GM12875 (cell line): ENCODE data around the gene RAB27B.

Source experiments
- H3K4me3 ChIP-seq: one replicate; pipeline ENCODE4 v1.5.1; 2011; ENCODE audit warnings: low read depth, low read length, control low read depth
- TF ChIP-seq, protein P1 (sequence below): IDR thresholded peaks from 2 replicates; pipeline ENCODE4 v1.5.1; 2011; ENCODE audit warnings: low read depth, mild to moderate bottlenecking, control low read depth, inconsistent platforms, low read length, moderate library complexity, borderline replicate concordance; ENCODE audit not compliant: insufficient read depth

The RAB27B gene

GRCh38 chr18:54860941-54861340 is 32.7 kb downstream of the RAB27B start:
- H3K4me3 ChIP-seq = no peak overlapping the region
- TF ChIP-seq, protein P1, sequence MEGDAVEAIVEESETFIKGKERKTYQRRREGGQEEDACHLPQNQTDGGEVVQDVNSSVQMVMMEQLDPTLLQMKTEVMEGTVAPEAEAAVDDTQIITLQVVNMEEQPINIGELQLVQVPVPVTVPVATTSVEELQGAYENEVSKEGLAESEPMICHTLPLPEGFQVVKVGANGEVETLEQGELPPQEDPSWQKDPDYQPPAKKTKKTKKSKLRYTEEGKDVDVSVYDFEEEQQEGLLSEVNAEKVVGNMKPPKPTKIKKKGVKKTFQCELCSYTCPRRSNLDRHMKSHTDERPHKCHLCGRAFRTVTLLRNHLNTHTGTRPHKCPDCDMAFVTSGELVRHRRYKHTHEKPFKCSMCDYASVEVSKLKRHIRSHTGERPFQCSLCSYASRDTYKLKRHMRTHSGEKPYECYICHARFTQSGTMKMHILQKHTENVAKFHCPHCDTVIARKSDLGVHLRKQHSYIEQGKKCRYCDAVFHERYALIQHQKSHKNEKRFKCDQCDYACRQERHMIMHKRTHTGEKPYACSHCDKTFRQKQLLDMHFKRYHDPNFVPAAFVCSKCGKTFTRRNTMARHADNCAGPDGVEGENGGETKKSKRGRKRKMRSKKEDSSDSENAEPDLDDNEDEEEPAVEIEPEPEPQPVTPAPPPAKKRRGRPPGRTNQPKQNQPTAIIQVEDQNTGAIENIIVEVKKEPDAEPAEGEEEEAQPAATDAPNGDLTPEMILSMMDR = no peak

DNA sequence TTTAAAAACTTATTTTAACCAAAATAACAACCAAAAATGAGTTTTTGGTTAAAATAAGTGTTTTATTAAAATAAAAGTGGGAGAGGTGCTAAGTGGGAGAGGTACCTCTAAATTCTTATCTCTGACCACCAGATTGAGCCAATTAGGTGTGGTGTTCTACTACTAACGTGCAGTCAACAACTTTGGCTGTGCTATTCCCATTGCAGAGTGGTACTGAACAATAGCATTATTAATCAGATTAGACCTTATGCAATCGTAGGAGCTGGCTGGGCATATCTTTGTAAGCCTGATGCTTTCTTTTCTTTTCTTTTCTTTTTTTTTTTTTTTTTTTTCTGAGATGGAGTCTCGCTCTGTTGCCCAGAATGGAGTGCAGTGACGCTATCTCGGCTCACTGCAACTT is 38.9 kb downstream of the RAB27B start:
- H3K4me3 ChIP-seq = no peak overlapping the region
- TF ChIP-seq, protein P1 = no peak

DNA sequence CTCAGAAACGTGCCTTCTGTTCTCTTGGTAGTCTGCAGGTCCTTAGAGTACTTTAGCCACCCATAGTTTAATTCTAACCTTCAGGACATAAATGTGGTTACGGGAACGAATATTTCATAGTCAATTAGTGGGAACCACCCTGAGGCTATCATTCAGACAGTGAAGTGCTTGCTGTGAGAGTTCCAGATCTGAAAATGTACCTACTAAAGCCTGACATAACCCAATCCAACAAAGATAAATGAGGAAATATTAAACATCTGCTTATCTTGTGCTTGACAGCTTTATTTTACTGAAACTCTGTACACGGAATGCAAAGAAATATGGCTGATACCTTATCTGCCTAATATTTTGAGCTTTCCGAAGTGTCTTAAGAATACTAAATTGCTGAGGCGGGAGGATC is 43.0 kb downstream of the RAB27B start:
- no peak overlapping the region for H3K4me3 ChIP-seq
- TF ChIP-seq, protein P1 = no peak

DNA sequence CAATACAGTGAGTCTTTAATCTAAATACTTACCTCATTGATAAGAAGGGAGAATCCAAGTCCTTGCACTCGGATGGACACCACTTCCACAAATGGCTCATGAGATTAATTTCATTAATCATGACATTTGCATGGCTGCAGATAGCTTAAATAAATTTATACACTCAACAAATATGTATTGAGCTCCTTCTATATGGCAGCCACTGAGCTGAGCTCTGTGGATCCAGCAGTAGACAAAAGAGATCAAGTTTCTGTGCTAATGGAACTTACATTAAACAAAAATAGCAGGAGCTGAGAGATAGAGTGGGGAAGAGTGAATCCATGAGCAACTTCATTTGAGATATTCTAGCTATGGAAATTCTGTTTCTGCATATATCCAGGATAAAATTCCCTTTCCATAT is 44.4 kb downstream of the RAB27B start:
- no peak overlapping the region for H3K4me3 ChIP-seq
- TF ChIP-seq, protein P1 = no peak

- H3K4me3 ChIP-seq = no peak overlapping the region
- TF ChIP-seq, protein P1 = no peak
Measured at GRCh38 chr18:54873884-54874255, 45.6 kb downstream of the RAB27B start.

- no peak overlapping the region for H3K4me3 ChIP-seq
- TF ChIP-seq, protein P1 = no peak
Measured at GRCh38 chr18:54875063-54875462, 46.8 kb downstream of the RAB27B start.

DNA sequence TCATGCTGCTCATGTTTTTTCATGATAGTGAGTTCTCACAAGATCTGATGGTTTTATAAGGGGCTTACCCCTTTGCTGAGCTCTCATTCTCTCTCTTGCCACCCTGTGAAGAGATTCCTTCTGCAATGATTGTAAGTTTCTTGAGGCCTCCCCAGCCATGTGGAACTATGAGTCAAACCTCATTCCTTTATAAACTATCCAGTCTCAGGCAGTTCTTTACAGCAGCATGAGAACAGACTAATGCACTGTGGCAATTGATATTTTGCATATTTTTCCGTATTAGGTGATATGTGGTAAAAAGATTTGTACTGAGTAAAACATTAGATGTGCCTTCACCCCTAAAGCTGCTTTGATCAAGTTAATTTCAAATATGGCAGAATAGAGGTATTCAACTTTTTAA is 48.8 kb downstream of the RAB27B start:
- no peak overlapping the region for H3K4me3 ChIP-seq
- TF ChIP-seq, protein P1 = no peak
